Measurements from ENCODE around the gene PLEKHM3. TPM values are rescaled to one million over a fixed set of nuclear protein-coding genes. Genes with fewer than 3 reads are reported as not detected.
"Not testable (repeated sequence)": the region's sequence is repeated elsewhere in the genome, so short reads cannot be mapped to it uniquely, and the experiment has no call there.

Gene PLEKHM3
- total RNA-seq, 2 donors from 2014 or later, result 8.8 to 9.2 TPM

GRCh38 chr2:207970147-207970825 lies 55.0 kb downstream of the PLEKHM3 start:
- Mint-ChIP-seq H3K4me3 (peak overlapping the region in 1 of 2 donors; percentile 3), H3K9me3 (no peaks in the 10 kb centered on the region), H3K4me1 (ENCODE audit: low read depth) (peaks cover 26% of the 10 kb centered on the region), H3K27ac (no peak overlapping the region), H3K36me3 (ENCODE audit: insufficient read depth in 2 of 2) (peaks cover 0 to 2% of the 10 kb centered on the region in 2 donors), H3K27me3 (ENCODE audit: low read depth) (no peaks in the 10 kb centered on the region)
- DNase-seq (no peak), ATAC-seq (replicated peaks in 1 of 2) (no peak)

DNA sequence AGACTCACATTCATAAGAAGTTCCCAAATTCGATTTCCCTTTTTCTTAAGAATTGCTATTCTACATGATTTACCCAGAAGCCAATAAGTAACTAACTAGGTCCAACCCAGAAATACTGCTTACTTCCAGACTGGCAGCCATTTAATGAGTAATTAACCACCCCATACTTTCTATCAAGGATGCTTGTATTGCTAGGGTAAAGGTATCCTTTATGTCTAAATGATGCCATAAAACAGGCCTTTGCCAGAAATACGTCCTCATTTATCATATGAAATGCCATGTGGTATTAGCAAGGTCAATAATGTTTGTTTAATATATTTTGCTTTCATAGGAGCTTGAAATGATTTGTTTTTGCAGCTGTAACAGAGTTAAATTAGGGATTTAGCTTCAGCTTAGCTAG lies 56.1 kb downstream of the PLEKHM3 start:
- Mint-ChIP-seq H3K9me3 (no peaks in the 10 kb centered on the region), H3K4me3 (no peak overlapping the region), H3K27me3 (ENCODE audit: low read depth) (no peaks in the 10 kb centered on the region), H3K4me1 (ENCODE audit: low read depth) (peaks cover 20% of the 10 kb centered on the region), H3K36me3 (ENCODE audit: insufficient read depth in 2 of 2) (peaks cover 0 to 1% of the 10 kb centered on the region in 2 donors), H3K27ac (peak overlapping the region; percentile 22)
- no peak for DNase-seq
- no peak for ATAC-seq (replicated peaks in 1 of 2)

- peaks cover 15% of the 10 kb centered on the region for H3K4me1 Mint-ChIP-seq (ENCODE audit: low read depth)
- peaks cover 9 to 10% of the 10 kb centered on the region in 2 donors for H3K36me3 Mint-ChIP-seq (ENCODE audit: insufficient read depth in 2 of 2)
- ATAC-seq (replicated peaks in 1 of 2) (no peak), DNase-seq (no peak)
- H3K27ac Mint-ChIP-seq, result no peak overlapping the region
- H3K27me3 Mint-ChIP-seq (ENCODE audit: low read depth), result no peaks in the 10 kb centered on the region
- H3K4me3 Mint-ChIP-seq, result no peak overlapping the region
- peaks cover 4 to 7% of the 10 kb centered on the region in 2 donors for H3K9me3 Mint-ChIP-seq
Observed at GRCh38 chr2:207967121-207967520, 58.2 kb downstream of the PLEKHM3 start.

GRCh38 chr2:207960911-207961310 lies 64.4 kb downstream of the PLEKHM3 start:
- H3K36me3 Mint-ChIP-seq (ENCODE audit: insufficient read depth in 2 of 2), result peaks cover 8 to 10% of the 10 kb centered on the region in 2 donors
- no peaks in the 10 kb centered on the region for H3K4me1 Mint-ChIP-seq (ENCODE audit: low read depth)
- ATAC-seq (replicated peaks in 1 of 2), result no peak
- H3K9me3 Mint-ChIP-seq, result peaks cover 4 to 7% of the 10 kb centered on the region in 2 donors
- no peaks in the 10 kb centered on the region for H3K27me3 Mint-ChIP-seq (ENCODE audit: low read depth)
- no peak for DNase-seq
- no peak overlapping the region for H3K27ac Mint-ChIP-seq
- H3K4me3 Mint-ChIP-seq, result no peak overlapping the region

DNA sequence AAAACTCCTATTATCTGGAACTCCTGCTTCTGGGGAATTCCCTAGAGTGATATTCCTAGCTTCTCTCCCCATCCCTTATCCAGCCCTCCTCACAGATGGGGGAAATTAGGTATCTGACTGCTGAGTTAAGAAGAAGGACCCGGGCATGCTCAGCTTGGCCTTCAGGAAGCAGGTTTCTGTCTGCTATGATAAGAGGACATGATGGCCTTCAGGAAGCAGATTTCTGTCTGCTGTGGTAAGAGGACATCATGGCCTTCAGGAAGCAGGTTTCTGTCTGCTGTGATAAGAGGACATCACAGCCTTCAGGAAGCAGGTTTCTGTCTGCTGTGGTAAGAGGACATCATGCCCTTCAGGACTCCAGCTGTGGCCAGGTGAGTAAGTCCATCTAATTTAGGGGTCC lies 65.2 kb downstream of the PLEKHM3 start:
- Mint-ChIP-seq H3K27me3 (ENCODE audit: low read depth) (no peaks in the 10 kb centered on the region), H3K4me3 (no peak overlapping the region), H3K9me3 (peaks cover 4 to 7% of the 10 kb centered on the region in 2 donors), H3K4me1 (ENCODE audit: low read depth) (no peaks in the 10 kb centered on the region), H3K27ac (no peak overlapping the region), H3K36me3 (ENCODE audit: insufficient read depth in 2 of 2) (peaks cover 8 to 10% of the 10 kb centered on the region in 2 donors)
- DNase-seq (no peak), ATAC-seq (replicated peaks in 1 of 2) (no peak)

DNA sequence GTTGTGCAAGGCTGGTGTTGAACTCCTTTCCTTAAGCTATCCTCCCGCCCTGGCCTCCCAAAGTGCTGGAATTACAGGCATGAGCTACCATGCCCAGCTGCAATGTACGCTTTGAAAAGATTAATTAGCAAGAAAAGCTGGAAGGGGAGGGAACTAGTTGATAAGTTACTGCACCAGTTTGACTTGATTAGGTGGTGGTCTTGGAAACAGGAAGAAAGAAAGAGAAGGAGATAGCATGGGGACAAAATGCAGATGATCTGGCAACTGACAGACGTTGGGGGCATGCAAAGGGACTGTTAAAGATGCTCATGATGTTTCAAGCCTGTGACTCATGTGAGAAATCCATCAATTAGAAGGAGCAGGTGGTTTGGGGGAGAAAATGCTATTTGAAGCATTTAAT lies 68.6 kb downstream of the PLEKHM3 start:
- no peaks in the 10 kb centered on the region for H3K4me1 Mint-ChIP-seq (ENCODE audit: low read depth)
- no peak overlapping the region for H3K27ac Mint-ChIP-seq
- no peaks in the 10 kb centered on the region for H3K36me3 Mint-ChIP-seq (ENCODE audit: insufficient read depth in 2 of 2)
- no peak overlapping the region for H3K4me3 Mint-ChIP-seq
- DNase-seq (no peak), ATAC-seq (replicated peaks in 1 of 2) (no peak)
- no peaks in the 10 kb centered on the region for H3K9me3 Mint-ChIP-seq
- no peaks in the 10 kb centered on the region for H3K27me3 Mint-ChIP-seq (ENCODE audit: low read depth)

- ATAC-seq (replicated peaks in 1 of 2), result no peak
- no peaks in the 10 kb centered on the region for H3K4me1 Mint-ChIP-seq (ENCODE audit: low read depth)
- H3K9me3 Mint-ChIP-seq, result no peaks in the 10 kb centered on the region
- H3K27ac Mint-ChIP-seq, result no peak overlapping the region
- H3K4me3 Mint-ChIP-seq, result no peak overlapping the region
- no peaks in the 10 kb centered on the region for H3K36me3 Mint-ChIP-seq (ENCODE audit: insufficient read depth in 2 of 2)
- no peak for DNase-seq
- no peaks in the 10 kb centered on the region for H3K27me3 Mint-ChIP-seq (ENCODE audit: low read depth)
Observed at GRCh38 chr2:207955456-207955855, 69.9 kb downstream of the PLEKHM3 start.

- Mint-ChIP-seq H3K36me3 (ENCODE audit: insufficient read depth in 2 of 2) (no peaks in the 10 kb centered on the region), H3K27me3 (ENCODE audit: low read depth) (no peaks in the 10 kb centered on the region), H3K4me1 (ENCODE audit: low read depth) (no peaks in the 10 kb centered on the region), H3K4me3 (no peak overlapping the region), H3K27ac (no peak overlapping the region), H3K9me3 (no peaks in the 10 kb centered on the region)
- no peak for DNase-seq
- no peak for ATAC-seq (replicated peaks in 1 of 2)
Observed at GRCh38 chr2:207953354-207953753, 72.0 kb downstream of the PLEKHM3 start.

DNA sequence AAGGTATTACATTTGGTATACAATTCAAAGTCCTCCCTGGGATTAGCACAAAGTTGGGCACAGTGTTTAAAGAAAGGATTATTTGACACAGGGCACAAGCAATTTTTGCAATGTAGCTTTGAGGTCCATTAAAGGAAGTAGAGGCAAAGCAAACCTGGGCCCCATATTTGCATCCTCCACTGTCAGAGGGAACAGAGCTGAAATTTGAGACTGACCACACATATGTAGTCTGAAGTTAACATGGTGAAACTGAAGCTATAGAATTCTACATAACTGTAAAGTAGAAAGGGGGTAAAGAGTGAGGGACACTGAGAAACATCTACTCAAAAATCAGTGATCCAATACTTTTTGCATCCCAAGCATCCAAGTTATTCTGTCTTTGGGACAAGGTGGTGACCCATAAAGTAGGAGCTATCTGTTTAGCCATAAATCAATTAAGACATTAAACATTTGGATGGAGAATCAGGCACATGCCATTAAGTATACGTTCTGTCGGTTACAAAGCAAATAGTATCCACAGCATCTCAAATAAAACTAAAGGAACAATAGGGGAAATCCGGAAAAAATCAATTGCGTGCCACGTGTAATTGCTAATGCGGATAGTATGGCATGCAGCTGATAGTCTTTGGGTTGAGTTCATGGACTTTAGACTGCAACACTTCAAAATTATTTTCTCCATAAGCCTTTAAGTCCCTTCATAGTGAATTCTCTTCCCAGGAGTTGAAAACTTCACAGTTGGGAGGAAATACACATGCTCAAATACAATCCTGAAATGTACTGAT lies 72.6 kb downstream of the PLEKHM3 start:
- H3K27me3 Mint-ChIP-seq (ENCODE audit: low read depth), result no peaks in the 10 kb centered on the region
- no peaks in the 10 kb centered on the region for H3K4me1 Mint-ChIP-seq (ENCODE audit: low read depth)
- H3K9me3 Mint-ChIP-seq, result no peaks in the 10 kb centered on the region
- ATAC-seq (replicated peaks in 1 of 2) (no peak), DNase-seq (no peak)
- H3K4me3 Mint-ChIP-seq, result no peak overlapping the region
- no peak overlapping the region for H3K27ac Mint-ChIP-seq
- no peaks in the 10 kb centered on the region for H3K36me3 Mint-ChIP-seq (ENCODE audit: insufficient read depth in 2 of 2)

GRCh38 chr2:207951734-207952470 lies 73.4 kb downstream of the PLEKHM3 start:
- Mint-ChIP-seq H3K36me3 (ENCODE audit: insufficient read depth in 2 of 2) (no peaks in the 10 kb centered on the region), H3K4me3 (no peak overlapping the region), H3K27ac (no peak overlapping the region), H3K27me3 (ENCODE audit: low read depth) (no peaks in the 10 kb centered on the region), H3K4me1 (ENCODE audit: low read depth) (no peaks in the 10 kb centered on the region), H3K9me3 (no peaks in the 10 kb centered on the region)
- DNase-seq, result no peak
- no peak for ATAC-seq (replicated peaks in 1 of 2)

- no peak overlapping the region for H3K27ac Mint-ChIP-seq
- H3K4me3 Mint-ChIP-seq, result no peak overlapping the region
- no peaks in the 10 kb centered on the region for H3K36me3 Mint-ChIP-seq (ENCODE audit: insufficient read depth in 2 of 2)
- no peak for ATAC-seq (replicated peaks in 1 of 2)
- DNase-seq, result no peak
- H3K27me3 Mint-ChIP-seq (ENCODE audit: low read depth), result no peaks in the 10 kb centered on the region
- H3K9me3 Mint-ChIP-seq, result no peaks in the 10 kb centered on the region
- no peaks in the 10 kb centered on the region for H3K4me1 Mint-ChIP-seq (ENCODE audit: low read depth)
Observed at GRCh38 chr2:207950761-207951114, 74.6 kb downstream of the PLEKHM3 start.

- no peak overlapping the region for H3K27ac Mint-ChIP-seq
- no peaks in the 10 kb centered on the region for H3K27me3 Mint-ChIP-seq (ENCODE audit: low read depth)
- no peak overlapping the region for H3K4me3 Mint-ChIP-seq
- H3K4me1 Mint-ChIP-seq (ENCODE audit: low read depth), result no peaks in the 10 kb centered on the region
- ATAC-seq (replicated peaks in 1 of 2) (no peak), DNase-seq (no peak)
- no peaks in the 10 kb centered on the region for H3K9me3 Mint-ChIP-seq
- H3K36me3 Mint-ChIP-seq (ENCODE audit: insufficient read depth in 2 of 2), result no peaks in the 10 kb centered on the region
Observed at GRCh38 chr2:207950063-207950760, 75.1 kb downstream of the PLEKHM3 start.

- not testable (repeated sequence) for ATAC-seq (replicated peaks in 1 of 2); H3K36me3 Mint-ChIP-seq (ENCODE audit: insufficient read depth in 2 of 2); H3K4me1 Mint-ChIP-seq (ENCODE audit: low read depth); H3K9me3 Mint-ChIP-seq; DNase-seq; H3K4me3 Mint-ChIP-seq; H3K27me3 Mint-ChIP-seq (ENCODE audit: low read depth); H3K27ac Mint-ChIP-seq
Observed at GRCh38 chr2:207949245-207949644, 76.1 kb downstream of the PLEKHM3 start.

All from activated T-cell treated with anti-CD3 and anti-CD28 coated beads, Interleukin-2, amount 50 U/mL, for 72 hours (primary cell).